Activated CD4-positive, alpha-beta T cell treated with anti-CD3 and anti-CD28 coated beads, Interleukin-2, amount 50 U/mL, for 48 hours (primary cell): ENCODE data around the gene BBLN.
"Not testable (repeated sequence)": the region's sequence is repeated elsewhere in the genome, so short reads cannot be mapped to it uniquely, and the experiment has no call there.

ENCODE experiments used
- DNase-seq, 2 experiments: peaks; one replicate each; pipeline ENCODE4 v3.0.0-alpha.2; 2020

Gene BBLN, protein sequence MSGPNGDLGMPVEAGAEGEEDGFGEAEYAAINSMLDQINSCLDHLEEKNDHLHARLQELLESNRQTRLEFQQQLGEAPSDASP

DNA sequence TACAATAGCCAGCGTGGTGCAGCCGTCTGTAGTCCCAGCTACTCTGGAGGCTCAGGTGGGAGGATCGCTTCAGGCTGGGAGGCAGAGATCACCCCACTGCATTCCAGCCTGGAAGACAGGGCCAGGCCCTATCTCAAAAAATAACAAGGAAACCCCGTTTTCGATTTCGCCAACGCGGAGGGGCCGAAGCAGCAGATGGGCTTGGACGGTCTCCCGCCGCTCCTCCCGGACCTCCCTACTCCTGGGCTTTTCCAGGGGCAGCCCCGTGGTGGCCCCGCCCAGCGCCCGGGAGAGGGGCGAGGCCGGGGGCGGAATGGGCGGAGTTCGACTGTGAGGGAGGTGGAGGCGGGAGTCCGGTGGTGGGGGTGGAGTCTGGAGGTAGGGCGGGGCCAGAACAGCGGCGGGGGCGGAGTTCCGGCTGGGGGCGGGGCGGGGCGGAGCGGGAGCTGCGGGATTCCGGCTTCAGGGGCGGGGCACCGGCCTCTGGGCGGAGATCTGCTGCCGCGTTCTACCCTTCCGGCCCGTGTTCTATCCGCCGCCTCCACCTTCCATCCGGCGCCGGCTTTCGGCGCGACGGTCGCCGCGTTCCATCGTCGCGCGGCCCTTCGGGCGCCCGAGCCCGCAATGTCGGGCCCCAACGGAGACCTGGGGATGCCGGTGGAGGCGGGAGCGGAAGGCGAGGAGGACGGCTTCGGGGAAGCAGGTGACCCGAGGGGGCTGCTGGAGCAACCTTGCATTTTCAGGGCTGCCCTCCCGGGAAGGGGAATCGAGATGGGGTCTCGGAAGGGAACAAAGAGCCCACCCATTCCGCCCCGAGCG is at the start of gene BBLN:
BBLN (plus strand) TSS at position 482 of the 819 bp plus-strand sequence; CDS start at position 625, 143 bp downstream.
- DNase-seq = peak; percentile 95 to 96

DNA sequence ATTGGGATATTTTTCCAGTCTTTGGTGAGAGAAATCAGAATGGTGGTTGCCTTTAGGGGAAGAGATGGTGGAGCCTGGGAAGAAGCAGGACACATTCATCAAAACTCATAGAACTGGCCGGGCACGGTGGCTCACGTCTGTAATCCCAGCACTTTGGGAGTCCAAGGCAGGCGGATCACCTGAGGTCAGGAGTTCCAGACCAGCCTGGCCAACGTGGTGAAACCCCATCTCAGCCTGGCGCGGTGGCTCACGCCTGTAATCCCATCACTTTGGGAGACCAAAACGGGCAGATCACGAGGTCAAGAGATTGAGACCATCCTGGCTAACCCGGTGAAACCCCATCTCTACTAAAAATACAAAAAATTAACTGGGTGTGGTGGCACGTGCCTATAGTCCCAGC is 48.3 kb upstream of the BBLN start:
- not testable (repeated sequence) for DNase-seq

DNA sequence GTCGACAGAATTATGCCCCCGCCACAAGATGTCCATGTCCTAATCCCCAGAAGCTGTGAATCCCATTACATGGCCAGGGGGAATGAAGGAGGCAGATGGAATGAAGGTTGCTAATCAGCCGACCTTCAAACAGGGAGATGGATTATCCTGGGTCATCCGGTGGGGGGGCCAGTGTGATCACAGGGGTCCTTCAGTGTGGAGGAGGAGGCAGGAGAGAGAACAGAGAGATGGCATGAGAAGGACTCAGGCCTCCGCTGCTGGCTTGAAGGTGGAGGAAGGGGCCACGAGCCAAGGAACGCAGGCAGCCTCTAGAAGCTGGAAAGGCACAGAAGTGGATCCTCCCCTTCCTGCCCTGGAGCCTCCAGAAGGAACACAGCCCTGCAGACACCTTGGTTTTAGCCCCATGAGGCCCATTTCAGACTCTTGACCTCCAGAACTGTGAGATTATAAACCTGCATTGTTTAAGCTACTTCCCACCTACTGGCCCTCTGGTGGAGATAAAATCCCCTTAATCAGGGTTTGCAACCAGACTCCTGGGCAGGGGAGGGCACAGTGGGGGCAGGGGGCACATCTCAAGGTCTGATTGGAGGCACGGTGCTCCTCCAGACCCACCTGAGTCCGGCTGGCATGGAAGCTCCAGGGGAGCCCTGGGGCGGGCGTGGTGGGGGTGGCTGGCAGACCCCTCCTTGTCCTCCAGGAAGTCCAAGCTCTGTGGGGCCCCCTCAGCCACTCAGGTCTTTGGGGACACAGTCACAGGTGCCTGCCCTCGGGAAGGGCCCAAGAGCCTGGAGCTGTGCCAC is 46.3 kb upstream of the BBLN start:
- no peak for DNase-seq

DNA sequence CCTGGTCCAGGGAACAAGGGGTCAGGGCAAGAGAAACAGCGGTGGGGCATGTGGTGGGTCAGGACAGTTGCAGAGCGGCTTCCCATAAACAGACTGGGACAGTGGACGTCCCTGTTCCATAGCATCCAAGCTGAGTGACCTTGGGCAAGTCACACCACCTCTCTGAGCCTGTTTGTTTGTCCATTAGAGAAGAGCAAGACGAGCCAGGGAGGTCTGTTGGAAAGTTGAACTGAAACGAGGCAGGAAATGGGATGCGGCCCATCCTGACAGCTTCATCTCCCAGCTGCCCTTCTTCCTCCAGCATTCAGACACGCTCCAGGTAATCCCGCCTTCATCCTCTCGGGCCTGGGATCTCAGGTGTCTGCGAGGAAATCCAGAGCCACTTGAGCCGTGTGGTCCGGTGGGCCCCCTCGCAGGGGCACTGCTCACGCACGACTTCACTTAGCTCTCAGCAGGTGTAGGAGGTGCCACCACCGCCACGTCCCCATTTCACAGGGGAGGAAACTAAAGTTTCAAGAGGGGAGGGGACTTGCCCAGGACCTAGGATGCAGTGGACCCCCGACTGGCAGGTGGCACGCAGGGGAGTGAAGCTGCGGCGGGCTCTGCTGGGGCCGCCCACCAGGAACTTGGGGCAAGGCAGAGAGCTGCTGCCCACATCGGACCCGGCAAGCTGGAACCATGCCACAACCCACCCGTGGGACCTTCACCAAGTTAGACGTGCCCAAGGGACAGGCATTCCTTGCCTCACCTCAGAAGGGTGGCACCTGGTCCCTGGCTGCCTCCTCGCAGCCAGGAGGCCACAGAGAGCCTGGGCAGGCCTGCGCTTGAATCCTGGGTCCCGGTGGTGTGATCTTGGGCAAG is 45.5 kb upstream of the BBLN start:
- no peak for DNase-seq

DNA sequence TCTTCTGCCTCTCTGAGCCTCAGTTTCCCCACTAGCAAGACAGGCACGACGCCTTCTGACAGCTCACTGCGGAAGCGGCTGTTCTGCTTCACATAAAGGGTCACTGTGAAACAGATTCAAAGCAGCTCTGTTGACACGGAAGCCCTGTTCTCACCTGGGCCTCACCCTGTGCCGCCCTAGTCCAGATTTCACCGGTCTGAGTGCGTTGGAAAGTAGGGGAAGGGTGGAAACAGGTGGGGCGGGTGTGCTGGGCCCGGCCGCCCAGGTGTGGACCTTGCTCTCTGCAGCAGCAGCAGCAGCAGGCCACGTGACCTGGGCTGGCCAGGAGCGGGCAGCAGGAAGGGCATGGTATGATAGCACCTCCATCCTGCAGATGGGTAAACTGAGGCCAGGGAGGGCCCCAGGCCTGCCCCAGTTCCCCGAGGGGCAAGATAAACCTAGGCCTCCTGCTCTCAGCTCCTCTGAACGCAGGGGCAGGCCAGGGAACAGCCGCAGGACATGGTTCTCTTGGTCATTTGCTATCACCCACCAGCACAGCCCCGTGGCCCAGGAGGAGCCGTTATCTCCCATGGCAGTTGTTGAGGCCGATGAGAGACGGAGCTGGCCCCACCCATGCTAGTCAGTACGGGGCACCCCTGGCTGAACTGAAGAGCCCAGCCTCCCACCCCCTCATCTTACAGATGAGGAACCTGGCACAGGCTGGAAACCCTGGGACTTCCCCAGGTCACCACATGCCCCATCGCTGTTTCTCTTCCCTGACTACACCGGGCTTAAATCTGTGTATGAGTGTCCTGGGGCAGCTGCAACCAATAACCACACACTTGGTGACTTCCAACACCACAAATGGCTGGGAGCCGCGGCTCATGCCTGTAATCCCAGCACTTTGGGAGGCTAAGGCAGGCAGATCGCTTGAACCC is 44.6 kb upstream of the BBLN start:
- DNase-seq = no peak

DNA sequence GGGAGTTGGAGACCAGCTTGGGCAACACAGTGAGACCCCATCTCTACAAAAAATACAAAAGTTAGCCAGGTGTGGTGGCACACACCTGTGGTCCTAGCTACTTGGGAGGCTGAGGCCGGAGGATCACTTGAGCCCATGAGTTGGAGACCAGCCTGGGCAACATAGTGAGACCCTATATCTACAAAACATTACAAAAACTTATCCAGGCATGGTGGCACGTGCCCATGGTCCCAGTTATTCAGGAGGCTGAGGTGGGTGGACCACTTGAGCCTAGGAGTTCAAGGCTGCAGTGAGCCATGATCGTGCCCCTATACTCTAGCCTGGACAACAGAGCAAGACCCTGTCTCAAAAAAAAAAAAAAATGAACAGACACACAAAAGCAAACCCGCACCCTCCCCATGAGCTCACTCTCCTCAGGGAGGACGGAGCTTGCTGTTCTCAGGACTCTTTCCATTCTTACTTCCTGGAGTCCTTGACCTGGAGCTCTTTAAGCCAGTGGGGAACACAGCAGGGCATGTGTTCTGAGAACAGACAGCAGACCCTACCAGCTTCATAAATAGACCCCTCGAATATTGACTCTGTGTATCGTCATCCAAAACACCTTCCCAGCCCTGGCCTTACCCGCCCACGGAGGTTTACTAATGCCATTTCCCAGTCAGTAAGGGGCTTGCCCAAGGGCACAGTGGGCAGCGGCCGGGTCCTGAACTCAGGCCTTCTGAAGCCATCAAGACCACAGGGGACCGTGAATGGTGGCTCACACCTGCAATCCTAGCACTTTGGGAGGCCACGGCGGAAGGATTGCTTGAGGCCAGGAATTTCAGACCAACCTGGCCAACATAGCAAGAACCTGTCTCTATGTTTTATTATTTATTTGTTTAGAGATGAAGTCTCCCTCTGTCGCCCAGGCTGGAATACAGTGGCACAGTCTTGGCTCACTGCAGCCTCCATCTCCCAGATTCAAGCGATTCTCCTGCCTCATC is 43.7 kb upstream of the BBLN start:
- no peak for DNase-seq

DNA sequence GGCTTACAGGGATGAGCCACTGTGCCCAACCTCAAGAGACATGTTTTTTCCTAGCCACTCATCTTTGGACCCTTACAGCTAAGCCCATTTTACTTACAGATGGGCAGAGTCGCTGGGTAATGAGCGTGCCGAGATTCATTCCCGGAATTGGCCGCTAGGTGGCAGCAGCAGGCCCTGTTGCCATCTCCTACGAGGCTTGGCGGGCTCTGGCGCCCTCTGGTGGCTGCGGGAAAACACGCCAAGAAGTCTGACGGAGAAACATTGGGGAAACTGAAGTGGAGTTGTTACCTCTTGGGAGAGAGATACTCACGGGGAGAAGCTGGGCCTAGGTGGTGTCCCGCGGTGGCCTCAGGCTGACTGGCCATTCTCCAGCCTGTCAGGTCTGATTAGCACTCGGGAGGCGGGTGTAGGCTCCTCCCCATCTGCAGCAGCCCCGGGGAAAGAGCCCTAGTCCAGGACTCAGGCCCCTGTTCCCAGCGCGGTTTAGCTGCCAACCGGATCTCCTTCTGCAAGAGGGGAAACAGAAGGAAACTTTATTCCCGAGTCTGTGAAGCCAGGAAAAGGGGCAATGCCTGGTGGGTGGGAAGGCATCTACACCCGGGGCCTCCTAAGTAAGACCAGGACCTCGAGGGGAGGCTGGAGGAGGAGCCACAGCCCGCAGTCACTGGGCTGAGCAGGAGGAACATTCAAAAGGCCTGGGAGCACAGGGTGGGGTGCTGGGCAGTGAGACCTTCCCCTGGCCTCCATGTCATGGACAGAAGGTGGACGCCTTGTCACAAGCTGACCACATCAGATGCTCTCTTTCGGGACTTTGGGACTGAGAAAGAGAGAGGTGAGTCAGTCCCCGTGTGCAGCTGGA is 42.2 kb upstream of the BBLN start:
- peak; percentile 99 for DNase-seq

DNA sequence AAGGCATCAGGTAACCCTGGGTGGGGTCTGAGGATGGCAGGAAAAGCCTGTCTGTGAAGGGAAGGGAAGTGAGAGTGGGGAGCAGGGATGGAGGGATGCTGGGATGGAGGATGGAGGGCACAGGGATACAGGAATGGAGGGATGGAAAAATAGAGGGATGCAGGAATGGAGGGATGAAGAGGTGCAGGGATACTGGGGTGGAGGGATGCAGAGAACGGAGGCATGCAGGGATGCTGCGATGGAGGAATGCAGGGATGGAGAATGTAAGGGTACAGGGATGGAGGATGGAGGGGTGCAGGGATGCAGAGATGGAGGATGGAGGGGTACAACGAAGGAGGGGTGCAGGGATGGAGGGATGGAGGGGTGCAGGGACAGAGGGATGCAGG is 41.6 kb upstream of the BBLN start:
- no peak for DNase-seq

DNA sequence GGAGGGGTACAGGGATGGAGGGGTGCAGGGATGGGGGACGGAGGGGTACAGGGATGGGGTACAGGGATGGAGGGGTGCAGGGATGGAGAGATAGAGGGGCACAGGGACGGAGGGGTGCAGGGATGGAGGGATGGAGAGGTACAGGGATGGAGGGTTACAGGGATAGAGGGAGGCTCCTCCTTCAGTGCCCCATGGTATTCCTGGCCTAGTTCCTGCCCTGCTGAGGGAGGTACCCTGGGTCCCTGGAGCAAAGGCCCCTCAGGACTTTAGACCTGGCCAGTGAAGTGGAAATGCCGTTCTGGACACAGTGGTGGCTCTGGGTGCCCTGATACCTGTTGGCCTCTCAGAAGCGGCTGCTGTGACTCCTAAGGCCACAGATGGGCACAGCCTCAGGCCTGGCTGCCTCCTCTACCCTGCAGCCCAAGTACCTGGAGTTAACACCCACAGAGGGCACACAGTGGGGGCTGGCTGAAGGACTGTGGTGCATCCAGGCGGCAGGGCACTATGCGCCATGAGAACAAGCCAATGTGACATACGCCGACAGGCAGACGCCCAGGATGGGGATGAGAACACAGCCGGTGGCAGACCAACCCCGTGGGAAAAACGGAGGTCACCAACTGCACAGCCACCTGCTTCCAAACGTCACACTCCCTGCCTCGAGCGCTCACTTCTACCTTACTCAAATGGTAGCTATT is 40.9 kb upstream of the BBLN start:
- DNase-seq = no peak

DNA sequence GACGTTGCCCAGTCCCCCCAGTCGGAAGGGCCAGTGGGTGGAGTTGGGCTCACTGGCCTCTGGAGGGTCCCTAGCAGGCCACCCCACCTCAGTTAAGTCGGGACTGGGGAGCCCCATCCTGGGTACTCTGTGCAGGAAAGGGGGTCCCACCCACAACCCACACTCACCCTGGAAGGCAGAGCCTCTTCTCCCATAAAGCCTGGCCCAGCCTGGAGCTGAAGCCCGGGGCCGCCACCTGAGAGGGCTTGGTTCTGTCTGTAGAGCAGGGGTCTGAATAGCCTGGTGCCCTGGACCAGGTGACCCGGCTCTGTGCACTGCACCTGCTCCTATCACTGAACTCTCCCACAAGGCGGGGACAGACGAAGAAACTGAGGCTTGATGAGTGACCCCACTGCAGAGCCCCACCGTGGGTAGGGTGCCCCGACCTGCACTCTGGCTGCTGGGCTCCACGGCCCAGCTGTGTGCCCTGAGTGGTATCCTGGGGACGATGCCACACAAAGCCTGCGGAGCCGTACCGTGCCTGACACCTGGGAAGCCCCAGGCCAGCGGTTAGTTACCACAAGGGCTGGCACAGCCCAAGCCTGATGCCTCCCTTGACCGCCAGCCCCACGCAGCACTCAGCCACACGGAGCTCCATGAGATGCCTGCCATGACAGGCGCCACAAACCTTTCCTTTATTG is 39.9 kb upstream of the BBLN start:
- no peak for DNase-seq

DNA sequence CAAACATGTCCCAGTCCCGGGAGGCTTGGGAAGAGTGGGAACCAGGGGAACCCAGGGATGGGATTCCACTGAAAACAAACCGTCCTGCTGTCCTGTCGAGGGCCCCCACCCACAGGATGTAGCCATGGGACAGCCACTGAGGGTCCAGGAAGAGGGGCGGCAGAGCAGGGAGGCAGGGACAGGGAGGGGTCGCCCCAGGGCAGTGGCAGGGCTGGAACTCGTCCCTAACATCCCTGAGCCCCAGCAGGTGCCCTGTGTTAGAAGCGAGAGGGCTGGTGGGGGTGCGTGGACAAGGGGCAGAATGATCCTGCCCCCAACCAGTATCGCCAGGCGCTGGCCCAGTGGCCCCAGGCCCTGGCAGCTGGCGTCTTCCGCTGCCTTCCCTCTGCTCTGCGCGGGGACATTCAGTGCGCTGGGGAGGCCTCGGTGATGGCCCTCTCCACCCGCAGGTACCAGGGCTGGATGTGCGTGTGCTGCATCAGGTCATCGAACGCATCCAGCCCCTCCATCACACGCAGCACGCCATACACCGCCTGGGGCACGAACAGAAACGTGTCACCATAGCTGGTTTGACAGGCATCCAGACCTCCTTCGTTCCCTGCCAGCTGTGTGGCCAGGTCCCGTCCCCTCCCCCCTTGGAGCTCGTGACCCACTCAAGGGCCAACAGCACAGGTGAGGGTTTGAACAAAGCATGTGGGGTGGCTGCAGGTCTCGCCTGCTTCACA is 39.2 kb upstream of the BBLN start:
- DNase-seq = no peak

DNA sequence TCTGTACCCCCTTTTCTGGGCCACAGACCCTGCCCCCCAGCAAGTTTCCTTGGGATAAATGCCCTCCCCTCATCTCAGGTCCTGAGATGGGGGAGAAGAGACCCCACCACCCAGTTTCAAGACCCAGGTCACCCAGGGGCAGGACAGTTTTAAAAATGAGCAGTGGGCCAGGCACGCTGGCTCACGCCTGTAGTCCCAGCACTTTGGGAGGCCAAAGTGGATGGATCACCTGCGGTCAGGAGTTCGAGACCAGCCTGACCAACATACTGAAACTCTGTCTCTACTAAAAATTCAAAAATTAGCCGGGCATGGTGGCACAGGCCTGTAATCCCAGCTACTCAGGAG is 38.6 kb upstream of the BBLN start:
- no peak for DNase-seq

DNA sequence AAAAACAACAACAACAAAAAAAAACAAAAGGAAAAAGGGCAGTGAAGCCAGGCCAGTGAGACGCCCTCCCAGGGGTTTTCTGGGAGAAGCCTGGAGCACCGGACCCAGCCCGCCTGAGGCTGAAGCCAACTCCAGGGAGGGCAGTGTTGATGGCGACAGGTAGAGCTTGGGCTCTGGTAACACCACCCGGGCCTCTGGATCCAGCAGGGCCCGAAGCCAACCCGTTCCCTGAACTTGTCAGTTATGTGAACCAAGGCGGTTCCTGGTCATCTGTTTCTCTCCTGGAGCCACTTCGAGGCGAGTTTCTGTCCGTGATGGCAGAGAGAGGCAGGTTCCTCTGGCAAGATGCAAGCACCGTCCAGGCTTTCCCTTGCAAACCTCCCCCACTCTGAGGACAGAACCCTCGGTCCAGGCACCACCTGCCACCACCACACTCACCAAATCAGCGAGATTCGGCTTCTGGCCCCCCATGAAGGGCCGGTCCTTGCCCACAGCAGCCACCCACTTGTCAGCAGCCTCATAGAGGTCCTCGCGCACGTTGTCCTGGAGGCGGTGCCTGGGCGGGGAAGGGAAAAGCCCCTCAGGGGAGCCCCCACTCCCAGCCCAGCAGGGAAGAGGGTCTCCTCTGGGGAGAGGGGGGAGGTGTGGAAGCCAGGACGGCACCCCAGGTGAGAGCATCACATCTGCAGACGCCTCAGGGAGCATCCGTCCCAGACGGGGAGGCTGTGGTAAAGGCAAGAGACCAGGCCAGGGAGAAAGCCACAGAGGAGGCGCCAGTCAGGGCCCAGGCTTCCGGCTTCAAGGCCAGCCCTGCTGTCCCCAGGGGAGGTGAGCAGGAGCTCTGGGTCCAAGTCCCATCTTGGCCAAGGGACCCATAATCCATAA is 37.9 kb upstream of the BBLN start:
- DNase-seq = no peak

DNA sequence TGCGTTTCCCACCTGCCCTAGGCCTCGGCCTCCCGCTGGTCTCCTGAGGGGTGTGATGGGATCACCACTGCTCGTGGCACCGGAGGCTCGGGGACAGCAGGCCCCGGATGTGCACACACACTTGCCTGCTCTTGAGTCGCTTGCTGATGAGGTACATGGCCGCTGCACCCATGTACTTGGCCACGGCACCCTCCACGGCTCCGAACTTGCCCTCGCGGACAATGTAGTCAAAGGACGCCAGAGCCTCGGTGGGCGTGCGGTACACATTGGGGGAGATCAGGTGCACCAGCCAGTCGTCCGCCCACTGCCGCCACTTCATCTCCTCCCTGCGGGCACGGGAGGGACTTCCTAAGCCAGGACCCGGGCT is 37.3 kb upstream of the BBLN start:
- no peak for DNase-seq

DNA sequence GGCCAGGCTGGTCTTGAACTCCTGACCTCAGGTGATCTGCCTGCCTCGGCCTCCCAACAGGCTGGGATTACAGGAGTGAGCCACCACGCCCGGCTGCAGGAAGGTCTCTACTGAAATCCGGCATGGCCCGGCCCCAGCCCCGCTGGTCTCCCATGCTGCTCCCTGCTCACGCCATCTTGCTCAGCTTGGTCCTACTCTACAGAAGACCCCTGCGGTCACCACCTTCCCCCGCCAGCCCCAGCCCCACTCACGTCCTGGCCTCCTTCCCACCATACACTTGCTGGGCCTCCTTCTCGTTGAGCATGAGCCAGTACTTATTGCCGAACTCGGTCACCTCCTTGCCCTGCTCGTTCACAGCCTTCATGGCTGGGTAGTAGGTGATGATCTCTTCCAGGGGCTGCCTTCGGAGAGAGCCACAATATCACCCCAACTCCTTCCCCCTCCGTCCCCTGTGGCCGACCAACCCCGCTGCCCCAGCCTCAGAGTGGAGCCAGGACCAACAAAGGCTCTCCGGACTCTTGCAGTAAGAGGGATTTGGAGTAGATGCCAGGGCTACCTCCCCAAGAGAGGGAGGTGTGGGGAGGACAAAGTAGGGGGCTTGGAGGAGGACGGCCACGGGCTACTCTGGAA is 36.5 kb upstream of the BBLN start:
- no peak for DNase-seq

DNA sequence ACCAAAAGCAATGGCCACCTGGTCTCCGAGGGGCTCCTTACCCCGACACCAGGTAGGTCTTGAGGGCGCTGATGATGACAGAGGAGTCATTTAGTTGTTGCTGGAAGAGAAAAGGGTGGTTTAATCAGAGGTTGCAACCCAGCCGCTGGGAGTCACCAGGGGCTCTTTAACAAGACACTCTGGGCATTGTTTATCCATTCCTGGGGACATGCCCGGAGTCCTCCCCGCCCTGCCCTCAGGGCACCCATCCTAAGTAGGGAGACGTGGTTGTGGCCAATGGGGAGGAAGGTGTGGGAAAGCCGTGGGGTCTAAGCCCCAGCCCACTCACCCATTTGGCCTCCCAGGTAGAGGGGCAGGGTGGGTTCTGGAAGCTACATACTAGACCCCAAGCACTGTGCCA is 35.6 kb upstream of the BBLN start:
- no peak for DNase-seq
